OCI-LY7 (cell line): ENCODE data around the gene SNX10. TPM values are rescaled to one million over a fixed set of nuclear protein-coding genes. Genes with fewer than 3 reads are reported as not detected.

Experiments
- BruUV-seq: library from RNA; stranded (reverse); fragments of 400-500 nt; replicated peaks from 2 replicates; lab custom pipeline; 2021; lab: Mats Ljungman, UMichigan
- CTCF ChIA-PET: fragments of 300-600 bp; sonication (Branson Sonifier 250); formaldehyde crosslinking; loops from one replicate; lab custom pipeline; 2022; ENCODE audit warnings: antibody characterized with exemption; ENCODE audit not compliant: unreplicated experiment; lab: Charles Lee
- POLR2A ChIA-PET: fragments of 300-600 bp; sonication (Branson Sonifier 250); formaldehyde crosslinking; loops from one replicate; lab custom pipeline; 2022; ENCODE audit warnings: antibody characterized with exemption; lab: Charles Lee
- DNase-seq: peaks from one replicate; pipeline ENCODE4 v3.0.0-alpha.2; 2015; ENCODE audit warnings: low spot score
- H2AFZ ChIP-seq: fragments of 200-600 bp; sonication (generic), shearing (Covaris generic); 2 replicates; pipeline ENCODE4 v1.6.1; 2014; ENCODE audit warnings: mild to moderate bottlenecking, antibody characterized with exemption, low read length, moderate library complexity
- H3K27ac ChIP-seq: fragments of 200-600 bp; sonication (generic); 2 replicates; pipeline ENCODE4 v1.5.1; 2014; ENCODE audit warnings: mixed run types, low read depth, mild to moderate bottlenecking, moderate library complexity, low read length, inconsistent platforms; ENCODE audit not compliant: poor library complexity, severe bottlenecking
- H3K36me3 ChIP-seq: fragments of 200-600 bp; sonication (generic); 2 replicates; pipeline ENCODE4 v1.6.1; 2014; ENCODE audit warnings: mild to moderate bottlenecking, antibody characterized with exemption, low read length, moderate library complexity, mixed read lengths; ENCODE audit not compliant: insufficient read depth
- H3K4me1 ChIP-seq: fragments of 200-600 bp; sonication (generic); 2 replicates; pipeline ENCODE4 v1.5.1; 2014; ENCODE audit warnings: mild to moderate bottlenecking, low read length; ENCODE audit not compliant: insufficient read depth, poor library complexity, severe bottlenecking
- H3K4me2 ChIP-seq: fragments of 200-600 bp; sonication (generic); 2 replicates; pipeline ENCODE4 v1.6.1; 2014; ENCODE audit warnings: mild to moderate bottlenecking, low read length
- H3K4me3 ChIP-seq: fragments of 200-600 bp; sonication (generic); 2 replicates; pipeline ENCODE4 v1.5.1; 2014; ENCODE audit warnings: mild to moderate bottlenecking, low read depth, low read length; ENCODE audit not compliant: poor library complexity, severe bottlenecking
- H3K79me2 ChIP-seq: fragments of 200-600 bp; sonication (generic); 2 replicates; pipeline ENCODE4 v1.6.1; 2016; ENCODE audit warnings: low read depth, mild to moderate bottlenecking, low read length, moderate library complexity, mixed read lengths; ENCODE audit not compliant: insufficient read depth
- H3K9me2 ChIP-seq: fragments of 200-600 bp; sonication (generic); 2 replicates; pipeline ENCODE4 v1.6.1; 2016; ENCODE audit warnings: mild to moderate bottlenecking, low read length, mixed read lengths; ENCODE audit not compliant: insufficient read depth
- H3K9me3 ChIP-seq: fragments of 200-600 bp; sonication (generic); 2 replicates; pipeline ENCODE4 v1.6.1; 2014; ENCODE audit warnings: mild to moderate bottlenecking, mixed run types, low read length, mixed read lengths
- H4K20me1 ChIP-seq: fragments of 200-600 bp; sonication (generic); 2 replicates; pipeline ENCODE4 v1.6.1; 2014; ENCODE audit warnings: mild to moderate bottlenecking, antibody characterized with exemption, low read length, moderate library complexity, mixed read lengths; ENCODE audit not compliant: insufficient read depth
- CTCF ChIP-seq: fragments of 200-600 bp; sonication (generic); conservative IDR thresholded peaks from 2 replicates; pipeline ENCODE4 v1.5.1; 2014; ENCODE audit warnings: mild to moderate bottlenecking, antibody characterized with exemption, low read length, moderate library complexity, mixed read lengths
- EZH2phosphoT487 ChIP-seq: fragments of 200-600 bp; sonication (generic); IDR thresholded peaks from 2 replicates; pipeline ENCODE4 v1.6.1; 2018; ENCODE audit warnings: low read depth, borderline replicate concordance, mild to moderate bottlenecking, mixed run types, antibody characterized with exemption, low read length, moderate library complexity, mixed read lengths
- intact Hi-C: fragments of 100-400 bp; cut with micrococcal nuclease; formaldehyde crosslinking; loops from one replicate; pipeline ENCODE4 v1.10.0; 2022; ENCODE audit not compliant: unreplicated experiment
- total RNA-seq, 2 experiments: library from RNA; depleted of rRNA in 1 of 2; stranded (reverse); fragments of >200 nt in 1 of 2; shearing (Covaris generic) in 1 of 2; gene quantifications; 2 replicates each; pipeline ENCODE4 v1.2.3, GENCODE V29; 2014 to 2022

The SNX10 gene
- total RNA-seq, 2 experiments from 2014 or later = 14.3 to 32.9 TPM

GRCh38 chr7:26334166-26334859 lies 42.7 kb downstream of the SNX10 start:
- POLR2A ChIA-PET = interaction anchor here (0.7 to 2.0 kb wide), 7 partner anchors 11 to 1849 kb away, joined by 3 to 7 read pairs (median 5); no protein-coding TSS in a partner anchor
- DNase-seq = peak; percentile 59
- Histone ChIP-seq H3K9me3 (peaks cover 9% of the 10 kb centered on the region; the same call in 1 of the 2 replicates), H3K9me2 (no peaks in the 10 kb centered on the region), H2AFZ (peak overlapping the region; percentile 70; the same call in 1 of the 2 replicates), H3K4me1 (peaks cover 57% of the 10 kb centered on the region), H4K20me1 (no peaks in the 10 kb centered on the region), H3K27ac (peak overlapping the region; percentile 85), H3K4me2 (peak overlapping the region; percentile 94), H3K4me3 (peak overlapping the region; percentile 59), H3K79me2 (peaks cover 62% of the 10 kb centered on the region; the same call in 1 of the 2 replicates), H3K36me3 (peaks cover 13% of the 10 kb centered on the region)
- CTCF ChIA-PET = interaction anchor here (0.6 kb wide), 1 partner anchor 15 kb away, joined by 3 read pairs; no protein-coding TSS in a partner anchor
- no peak for TF ChIP-seq CTCF
- no peak for TF ChIP-seq EZH2phosphoT487
- intact Hi-C loops = no loop called here
- no TSS peak for BruUV-seq

GRCh38 chr7:26337232-26337865 lies 45.7 kb downstream of the SNX10 start:
- peaks cover 61% of the 10 kb centered on the region; the same call in 1 of the 2 replicates for H3K79me2 ChIP-seq
- no peak for TF ChIP-seq EZH2phosphoT487
- TF ChIP-seq CTCF = no peak
- DNase-seq = peak; percentile 56
- ChIA-PET CTCF (no interaction called here), POLR2A (interaction anchor here (0.8 to 1.0 kb wide), 3 partner anchors 41 to 239 kb away, joined by 3 to 6 read pairs (median 4); no protein-coding TSS in a partner anchor)
- intact Hi-C loops = loop anchor here (2.0 to 5.0 kb wide), 3 partner anchors 61 to 370 kb away; partner anchors contain the start of genes CBX3 and HNRNPA2B1
- H2AFZ ChIP-seq = peak overlapping the region; percentile 70; the same call in 1 of the 2 replicates
- no peaks in the 10 kb centered on the region for H4K20me1 ChIP-seq
- H3K9me2 ChIP-seq = no peaks in the 10 kb centered on the region
- H3K9me3 ChIP-seq = peaks cover 4% of the 10 kb centered on the region; the same call in 1 of the 2 replicates
- peak overlapping the region; percentile 94 for H3K4me2 ChIP-seq
- peaks cover 20% of the 10 kb centered on the region for H3K36me3 ChIP-seq
- no TSS peak for BruUV-seq
- peaks cover 43% of the 10 kb centered on the region for H3K4me1 ChIP-seq
- H3K4me3 ChIP-seq = peak overlapping the region; percentile 59
- H3K27ac ChIP-seq = peak overlapping the region; percentile 85
